K562 (cell line): ENCODE results near the gene MYH9. TPM values are rescaled to one million over a fixed set of nuclear protein-coding genes. Genes with fewer than 3 reads are reported as not detected.

Source experiments
- CEBPZ ChIP-seq: fragments of 150-350 bp; IDR thresholded peaks from 2 replicates; pipeline ENCODE4 v1.6.1; 2014; ENCODE audit warnings: low read depth, mild to moderate bottlenecking, low read length, borderline replicate concordance
- RBM22 ChIP-seq: fragments of 200-400 bp; formaldehyde crosslinking; IDR thresholded peaks from 2 replicates; pipeline ENCODE4 v1.6.1; 2018; ENCODE audit warnings: low read length, low read depth; ENCODE audit not compliant: poor library complexity, severe bottlenecking
- SPI1 ChIP-seq: IDR thresholded peaks from 2 replicates; pipeline ENCODE4 v1.6.1; 2011; ENCODE audit warnings: low read depth, low read length, control low read depth, borderline replicate concordance
- TAL1 ChIP-seq: fragments of 450-650 bp; IDR thresholded peaks from 2 replicates; pipeline ENCODE4 v1.6.1; 2016; ENCODE audit warnings: mild to moderate bottlenecking
- ZKSCAN8 ChIP-seq: fragments of 200-800 bp; sonication (Bioruptor generic); IDR thresholded peaks from 2 replicates; pipeline ENCODE4 v1.6.1; 2016; ENCODE audit warnings: missing genetic modification characterization, missing compliant biosample characterization
- polyA plus RNA-seq, 8 experiments: library from polyadenylated mRNA; depleted of rRNA in 4 of 8; stranded (reverse) in 5 of 8; unstranded in 3 of 8; fragments of >200 nt; fragmentation: Nextera tagmentation in 2 of 8; fragmentation: Illumina TruSeq in 1 of 8; extraction: Ambion mirVana in 2 of 8; extraction: Trizol in 1 of 8; gene quantifications; 2 replicates each; pipeline versions ENCODE4 v1.2.1 to v1.2.3, GENCODE V29; 2011 to 2014; ENCODE audit warnings: inconsistent platforms in 1 of 8, missing spikeins in 1 of 8
- total RNA-seq, 7 experiments: library from RNA; depleted of rRNA in 6 of 7; stranded (reverse); fragments of >200 nt in 6 of 7; fragmentation: Illumina TruSeq in 2 of 7; extraction: Trizol in 2 of 7; gene quantifications; 2 replicates each; pipeline versions ENCODE4 v1.2.1 to v1.2.3, GENCODE V29; 2011 to 2021; ENCODE audit warnings: low replicate concordance in 1 of 7
- TF ChIP-seq, protein P1 (sequence below): fragments of 450-650 bp; IDR thresholded peaks from 2 replicates; pipeline ENCODE4 v1.6.1; 2016

MYH9 gene
- total and polyA plus RNA-seq, 9 of the 15 experiments (the other 6 are each of a cell fraction or from before 2014, with no cell fraction given) = 0.71 to 111 (median 24.6) TPM

DNA sequence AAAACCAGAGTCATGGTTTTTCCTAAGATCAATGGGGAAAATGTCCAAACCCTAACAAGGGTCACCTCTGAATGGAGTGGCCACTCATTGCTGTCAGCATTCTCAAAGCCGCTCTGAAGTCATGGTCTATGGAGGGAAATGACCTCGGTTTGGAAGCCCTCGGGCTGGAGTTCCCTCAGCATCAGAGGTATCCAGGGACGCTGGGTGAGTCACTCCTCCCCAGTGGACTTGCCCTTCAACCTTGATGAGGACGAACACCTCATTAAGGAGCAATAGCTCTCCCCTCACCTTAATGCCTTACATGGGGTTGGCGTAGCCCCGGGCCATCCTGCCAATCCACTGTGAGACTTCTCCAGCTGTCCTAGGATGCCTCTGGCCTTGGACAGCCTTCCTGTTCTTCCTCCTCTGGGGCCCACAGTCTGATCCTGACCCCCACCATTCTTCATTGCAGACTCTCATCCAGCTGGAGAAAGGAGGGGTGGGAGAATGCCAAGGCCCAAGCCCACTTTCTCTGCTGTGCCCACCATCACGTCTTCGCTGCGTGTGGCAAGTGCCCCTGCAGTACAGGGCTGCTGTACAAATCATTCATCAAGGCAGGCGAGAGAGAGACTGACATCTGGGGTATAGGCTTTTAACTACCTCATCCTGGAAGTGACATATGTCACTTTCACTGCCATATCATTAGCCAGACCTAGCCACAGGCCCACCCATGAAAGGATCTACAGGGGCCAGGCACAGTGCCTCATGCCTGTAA, 25.4 kb upstream of the MYH9 start (continued):
- TF ChIP-seq CEBPZ (no peak), TAL1 (peak; percentile 10; the same call in 1 of the 2 replicates), SPI1 (no peak), ZKSCAN8 (CRISPR knock-in tag) (no peak), RBM22 (no peak)
- TF ChIP-seq, protein P1, sequence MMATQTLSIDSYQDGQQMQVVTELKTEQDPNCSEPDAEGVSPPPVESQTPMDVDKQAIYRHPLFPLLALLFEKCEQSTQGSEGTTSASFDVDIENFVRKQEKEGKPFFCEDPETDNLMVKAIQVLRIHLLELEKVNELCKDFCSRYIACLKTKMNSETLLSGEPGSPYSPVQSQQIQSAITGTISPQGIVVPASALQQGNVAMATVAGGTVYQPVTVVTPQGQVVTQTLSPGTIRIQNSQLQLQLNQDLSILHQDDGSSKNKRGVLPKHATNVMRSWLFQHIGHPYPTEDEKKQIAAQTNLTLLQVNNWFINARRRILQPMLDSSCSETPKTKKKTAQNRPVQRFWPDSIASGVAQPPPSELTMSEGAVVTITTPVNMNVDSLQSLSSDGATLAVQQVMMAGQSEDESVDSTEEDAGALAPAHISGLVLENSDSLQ = 0 out of 2 replicates have a peak, but pooled peaks have one; percentile 34
